Gastroesophageal sphincter (tissue), 4 donors: ENCODE results near the gene ALDH7A1. TPM values are rescaled to one million over a fixed set of nuclear protein-coding genes. Genes with fewer than 3 reads are reported as not detected.
"Not testable (repeated sequence)": the region's sequence is repeated elsewhere in the genome, so short reads cannot be mapped to it uniquely, and the experiment has no call there.

Experiments used
- ATAC-seq: fragments of 150-250 bp; one replicate; pipeline ENCODE4 v1.9.1; 2016; ENCODE audit warnings: mild to moderate bottlenecking, moderate library complexity
- H3K27ac ChIP-seq, 4 donors: fragments of 200-600 bp; sonication (generic) in 3 of 4; 1 replicate in 3 of 4; 2 replicates in 1 of 4; pipeline ENCODE4 v1.5.1; 2016 to 2019
- H3K27me3 ChIP-seq: fragments of 200-600 bp; sonication (generic); one replicate; pipeline ENCODE4 v1.5.1; 2019
- H3K36me3 ChIP-seq, 2 donors: fragments of 200-600 bp; sonication (generic); one replicate each; pipeline ENCODE4 v1.5.1; 2019; ENCODE audit warnings: control low read depth in 1 of 2
- H3K4me1 ChIP-seq, 3 donors: fragments of 200-600 bp; sonication (generic); 1 replicate in 2 of 3; 2 replicates in 1 of 3; pipeline ENCODE4 v1.5.1; 2016 to 2019; ENCODE audit warnings: control low read depth in 2 of 3
- H3K4me3 ChIP-seq, 2 donors: fragments of 200-600 bp; sonication (generic); one replicate each; pipeline ENCODE4 v1.5.1; 2019; ENCODE audit warnings: mild to moderate bottlenecking in 1 of 2, moderate library complexity in 1 of 2
- H3K9me3 ChIP-seq, 3 donors: fragments of 200-600 bp; sonication (generic); one replicate each; pipeline ENCODE4 v1.5.1; 2017 to 2019; ENCODE audit warnings: control low read depth in 2 of 3
- EP300 ChIP-seq: sonication (generic); formaldehyde crosslinking; IDR thresholded peaks from one replicate; pipeline ENCODE4 v1.6.1; 2017; ENCODE audit warnings: antibody characterized with exemption, mild to moderate bottlenecking
- POLR2A ChIP-seq, 2 donors: fragments of 450-650 bp; IDR thresholded peaks; one replicate each; pipeline ENCODE4 v1.6.1; 2017; ENCODE audit warnings: antibody characterized with exemption in 2 of 2, mild to moderate bottlenecking in 2 of 2, moderate library complexity in 1 of 2
- POLR2AphosphoS5 ChIP-seq: sonication (generic); formaldehyde crosslinking; IDR thresholded peaks from one replicate; pipeline ENCODE4 v1.6.1; 2017; ENCODE audit warnings: antibody characterized with exemption
- WGBS, 2 donors: methylation state at CpG; one replicate each; pipeline ENCODE4 v1.1.5; 2018; ENCODE audit warnings: low coverage in 1 of 2; 5-methylcytosine and 5-hydroxymethylcytosine counted together
- total RNA-seq, 4 donors: library from RNA; depleted of rRNA; stranded (reverse); fragments of >200 nt; gene quantifications; one replicate each; pipeline ENCODE4 v1.1.0, GENCODE V29; 2016
- TF ChIP-seq, protein P1 (sequence below), 4 experiments: fragments of 200-600 bp in 2 of 4; fragments of 450-650 bp in 2 of 4; sonication (generic) in 1 of 4; IDR thresholded peaks; one replicate each; pipeline ENCODE4 v1.5.1; 2017 to 2019; ENCODE audit warnings: antibody characterized with exemption in 4 of 4, mild to moderate bottlenecking in 2 of 4, moderate library complexity in 2 of 4

ALDH7A1 gene
- total RNA-seq, 4 donors from 2014 or later, result 13.6 to 23.4 (median 18.6) TPM

DNA sequence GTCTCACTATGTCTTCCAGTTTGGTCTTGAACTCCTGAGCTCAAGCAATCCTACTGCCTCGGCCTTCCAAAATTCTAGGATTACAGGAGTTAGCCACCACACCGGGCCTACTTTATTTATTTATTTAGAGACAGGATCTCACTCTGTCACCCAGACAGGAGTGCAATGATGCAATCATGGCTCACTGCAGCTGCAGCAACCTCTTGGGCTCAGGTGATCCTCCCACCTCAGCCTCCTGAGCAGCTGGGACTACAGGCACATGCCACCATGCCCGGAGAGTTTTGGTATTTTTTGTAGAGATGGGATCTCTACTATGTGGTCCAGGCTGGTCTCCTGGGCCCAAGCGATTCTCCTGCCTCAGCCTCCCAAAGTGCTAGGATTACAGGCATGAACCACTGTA is 38.5 kb upstream of the ALDH7A1 start:
- TF ChIP-seq, protein P1, sequence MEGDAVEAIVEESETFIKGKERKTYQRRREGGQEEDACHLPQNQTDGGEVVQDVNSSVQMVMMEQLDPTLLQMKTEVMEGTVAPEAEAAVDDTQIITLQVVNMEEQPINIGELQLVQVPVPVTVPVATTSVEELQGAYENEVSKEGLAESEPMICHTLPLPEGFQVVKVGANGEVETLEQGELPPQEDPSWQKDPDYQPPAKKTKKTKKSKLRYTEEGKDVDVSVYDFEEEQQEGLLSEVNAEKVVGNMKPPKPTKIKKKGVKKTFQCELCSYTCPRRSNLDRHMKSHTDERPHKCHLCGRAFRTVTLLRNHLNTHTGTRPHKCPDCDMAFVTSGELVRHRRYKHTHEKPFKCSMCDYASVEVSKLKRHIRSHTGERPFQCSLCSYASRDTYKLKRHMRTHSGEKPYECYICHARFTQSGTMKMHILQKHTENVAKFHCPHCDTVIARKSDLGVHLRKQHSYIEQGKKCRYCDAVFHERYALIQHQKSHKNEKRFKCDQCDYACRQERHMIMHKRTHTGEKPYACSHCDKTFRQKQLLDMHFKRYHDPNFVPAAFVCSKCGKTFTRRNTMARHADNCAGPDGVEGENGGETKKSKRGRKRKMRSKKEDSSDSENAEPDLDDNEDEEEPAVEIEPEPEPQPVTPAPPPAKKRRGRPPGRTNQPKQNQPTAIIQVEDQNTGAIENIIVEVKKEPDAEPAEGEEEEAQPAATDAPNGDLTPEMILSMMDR (IDR thresholded peaks at IDR 0.05), result no peak
- no peak for TF ChIP-seq POLR2AphosphoS5
- no peak for TF ChIP-seq EP300
- TF ChIP-seq POLR2A (IDR thresholded peaks at IDR 0.05), result no peak
- H3K27ac ChIP-seq, result no peak overlapping the region
- H3K4me3 ChIP-seq, result no peak overlapping the region
- no peaks in the 10 kb centered on the region for H3K9me3 ChIP-seq
- WGBS, 2 donors, result 72 to 86% methylated on average over 2 to 3 of the region's 4 CpGs
- no peaks in the 10 kb centered on the region for H3K4me1 ChIP-seq
- H3K36me3 ChIP-seq, result no peaks in the 10 kb centered on the region
- H3K27me3 ChIP-seq, result no peaks in the 10 kb centered on the region
- no peak for ATAC-seq

DNA sequence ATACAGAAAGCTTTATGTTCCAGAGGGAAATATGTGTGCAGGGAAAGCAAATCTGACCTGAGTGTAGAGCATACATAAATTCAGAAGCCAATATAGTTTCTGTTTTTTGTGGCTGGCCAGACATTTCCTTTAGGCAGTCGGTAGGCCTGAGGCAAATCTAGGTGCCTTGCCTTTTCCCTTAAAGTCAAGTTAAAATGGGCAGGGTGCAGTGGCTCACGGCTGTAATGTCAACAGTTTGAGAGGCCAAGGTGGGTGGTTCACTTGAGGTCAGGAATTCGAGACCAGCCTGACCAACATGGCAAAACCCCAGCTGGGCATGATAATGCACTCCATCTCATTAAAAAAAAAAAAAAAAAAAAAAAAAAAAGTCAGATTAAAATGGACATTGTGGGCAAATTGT is 36.9 kb upstream of the ALDH7A1 start:
- 48 to 62% methylated on average over 2 to 3 of the region's 3 CpGs for WGBS, 2 donors

DNA sequence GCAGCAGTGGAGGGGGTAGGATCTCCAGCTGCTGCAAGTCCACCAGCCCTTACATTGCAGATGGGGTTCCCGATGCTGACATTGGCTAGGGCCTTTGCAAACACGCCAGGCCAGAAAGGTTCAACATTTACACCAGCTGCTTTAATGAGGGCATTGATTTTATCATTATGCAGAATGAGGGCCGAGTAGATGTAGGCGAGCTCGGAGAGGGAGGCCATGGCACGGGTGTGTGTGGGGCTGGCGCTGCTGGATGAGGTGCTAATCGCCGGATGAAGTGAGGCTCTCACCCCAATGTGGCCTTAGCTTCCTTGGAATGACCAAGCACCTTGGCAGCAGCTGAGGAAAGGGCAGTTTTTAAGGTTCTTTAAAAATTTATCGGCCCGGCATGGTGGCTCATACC is 33.1 kb upstream of the ALDH7A1 start:
- Histone ChIP-seq H3K27ac (no peak overlapping the region), H3K4me1 (peaks cover 0 to 3% (median 0%) of the 10 kb centered on the region in 3 donors), H3K4me3 (no peak overlapping the region), H3K27me3 (no peaks in the 10 kb centered on the region), H3K9me3 (no peaks in the 10 kb centered on the region), H3K36me3 (peaks cover 0 to 41% of the 10 kb centered on the region in 2 donors)
- WGBS, 2 donors, result 96% methylated on average over 9 of the region's 11 CpGs; no CpG with 5 or more reads in 1 of the 2 donors
- ATAC-seq, result no peak
- TF ChIP-seq POLR2A (IDR thresholded peaks at IDR 0.05), result no peak
- TF ChIP-seq, protein P1 (IDR thresholded peaks at IDR 0.05), result no peak
- TF ChIP-seq POLR2AphosphoS5, result no peak
- no peak for TF ChIP-seq EP300

More for the DNA sequence above, 36.9 kb upstream of the ALDH7A1 start:
- TF ChIP-seq POLR2A (IDR thresholded peaks at IDR 0.05) (no peak), EP300 (no peak)
- peaks cover 0 to 12% of the 10 kb centered on the region in 2 donors for H3K36me3 ChIP-seq
- no peak overlapping the region for H3K4me3 ChIP-seq
- no peak overlapping the region for H3K27ac ChIP-seq
- H3K9me3 ChIP-seq, result no peaks in the 10 kb centered on the region
- H3K4me1 ChIP-seq, result no peaks in the 10 kb centered on the region
- no peak for ATAC-seq
- no peaks in the 10 kb centered on the region for H3K27me3 ChIP-seq

DNA sequence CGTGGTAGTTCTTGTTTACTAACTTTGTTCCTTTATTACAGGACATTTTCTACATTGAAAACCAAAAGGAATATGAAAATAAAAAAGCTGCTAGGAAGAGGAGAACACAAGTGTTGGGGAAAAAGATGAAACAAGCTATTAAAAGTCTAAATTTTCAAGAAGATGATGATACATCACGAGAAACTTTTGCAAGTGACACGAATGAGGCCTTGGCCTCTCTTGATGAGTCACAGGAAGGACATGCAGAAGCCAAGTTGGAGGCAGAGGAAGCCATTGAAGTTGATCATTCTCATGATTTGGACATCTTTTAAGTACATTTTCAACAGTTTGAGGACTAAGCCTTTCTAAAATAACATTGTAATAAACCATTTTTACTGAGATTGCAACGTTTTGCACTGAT is 29.5 kb upstream of the ALDH7A1 start:
- H3K27ac ChIP-seq, result no peak overlapping the region
- whole genome bisulfite sequencing, 2 donors, result 31 to 39% methylated on average over 4 of the region's 4 CpGs
- H3K9me3 ChIP-seq, result no peaks in the 10 kb centered on the region
- peaks cover 0 to 3% (median 0%) of the 10 kb centered on the region in 3 donors for H3K4me1 ChIP-seq
- no peaks in the 10 kb centered on the region for H3K27me3 ChIP-seq
- peaks cover 0 to 68% of the 10 kb centered on the region in 2 donors for H3K36me3 ChIP-seq
- no peak for ATAC-seq
- peak; percentile 14 for TF ChIP-seq POLR2AphosphoS5
- TF ChIP-seq POLR2A (IDR thresholded peaks at IDR 0.05), result no peak
- no peak overlapping the region for H3K4me3 ChIP-seq

DNA sequence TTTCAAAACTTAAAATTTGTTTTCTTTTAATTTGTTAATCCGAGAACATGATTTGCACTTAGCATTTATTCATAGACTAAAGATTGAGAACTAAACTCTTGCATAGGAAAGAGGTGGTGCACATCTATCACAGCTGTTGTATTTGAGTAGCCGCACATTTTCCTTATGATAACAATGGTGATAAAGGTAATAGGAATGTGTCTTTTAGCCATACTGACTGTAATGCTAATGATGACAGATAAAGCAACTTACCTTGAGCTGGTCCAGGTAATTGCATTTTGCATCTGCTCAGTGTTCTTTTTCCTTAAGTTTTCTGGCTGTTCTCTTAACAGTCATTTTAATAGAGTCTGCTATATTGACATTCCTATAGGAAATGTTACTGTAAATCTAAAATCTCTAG is 24.8 kb upstream of the ALDH7A1 start:
- no peak for TF ChIP-seq EP300
- no peak for TF ChIP-seq POLR2A (IDR thresholded peaks at IDR 0.05)
- TF ChIP-seq, protein P1 (IDR thresholded peaks at IDR 0.05), result no peak
- TF ChIP-seq POLR2AphosphoS5, result no peak
- ATAC-seq, result no peak
- 79 to 86% methylated on average over 2 of the region's 2 CpGs for WGBS, 2 donors
- Histone ChIP-seq H3K27ac (no peak overlapping the region), H3K27me3 (no peaks in the 10 kb centered on the region), H3K4me3 (no peak overlapping the region), H3K4me1 (peaks cover 0 to 3% (median 0%) of the 10 kb centered on the region in 3 donors), H3K36me3 (peaks cover 0 to 81% of the 10 kb centered on the region in 2 donors), H3K9me3 (no peaks in the 10 kb centered on the region)

DNA sequence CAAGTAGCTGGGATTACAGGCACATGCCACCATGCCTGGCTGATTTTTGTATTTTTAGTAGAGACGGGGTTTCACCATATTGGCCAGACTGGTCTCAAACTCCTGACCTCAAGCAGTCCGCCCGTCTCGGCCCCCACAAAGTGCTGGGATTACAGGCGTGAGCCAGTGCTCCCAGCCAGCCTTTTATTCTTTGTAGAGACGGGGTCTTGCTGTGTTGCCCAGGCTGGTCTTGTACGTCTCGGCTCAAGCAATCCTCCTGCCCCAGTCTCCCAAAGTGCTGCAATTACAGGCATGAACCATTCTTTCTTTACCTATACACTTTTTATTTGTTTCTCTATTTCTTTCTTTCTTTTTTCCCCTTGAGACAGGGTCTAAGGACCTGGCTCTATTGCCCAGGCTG is 22.6 kb upstream of the ALDH7A1 start:
- WGBS, 2 donors, result 91 to 97% methylated on average over 6 to 8 of the region's 8 CpGs
- not testable (repeated sequence) for ATAC-seq
- peaks cover 0 to 86% of the 10 kb centered on the region in 2 donors for H3K36me3 ChIP-seq

More for the DNA sequence above, 22.6 kb upstream of the ALDH7A1 start:
- H3K27me3 ChIP-seq, H3K27ac ChIP-seq, H3K4me1 ChIP-seq, H3K4me3 ChIP-seq, H3K9me3 ChIP-seq: not testable (repeated sequence)
